Activated CD4-positive, alpha-beta T cell treated with anti-CD3 and anti-CD28 coated beads, Interleukin-2, amount 50 U/mL, for 1 hour (primary cell): Measurements from ENCODE around the gene RGS7.
"Not testable (repeated sequence)": the region's sequence is repeated elsewhere in the genome, so short reads cannot be mapped to it uniquely, and the experiment has no call there.

Experiments used
- DNase-seq: peaks from one replicate; pipeline ENCODE4 v3.0.0-alpha.2; 2020

RGS7 gene

DNA sequence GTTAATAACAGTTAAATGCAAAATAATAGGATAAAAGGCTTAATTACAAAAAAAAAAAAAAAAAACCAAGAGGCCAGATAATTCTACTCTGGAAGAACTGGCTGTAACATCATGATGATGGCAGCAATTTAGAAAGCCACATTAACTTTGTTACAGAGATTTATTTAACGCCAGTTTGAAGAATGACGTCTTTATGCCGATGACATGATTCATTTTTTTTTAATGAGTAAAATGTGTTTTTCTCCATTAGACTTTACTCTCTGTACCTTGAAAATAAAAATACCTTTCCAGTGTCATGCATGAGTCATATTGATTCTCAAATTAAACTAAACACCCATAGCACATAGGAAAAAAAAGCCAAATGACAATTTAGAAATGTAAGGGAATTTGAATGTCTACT, 226.1 kb downstream of the RGS7 start:
- DNase-seq, result no peak

DNA sequence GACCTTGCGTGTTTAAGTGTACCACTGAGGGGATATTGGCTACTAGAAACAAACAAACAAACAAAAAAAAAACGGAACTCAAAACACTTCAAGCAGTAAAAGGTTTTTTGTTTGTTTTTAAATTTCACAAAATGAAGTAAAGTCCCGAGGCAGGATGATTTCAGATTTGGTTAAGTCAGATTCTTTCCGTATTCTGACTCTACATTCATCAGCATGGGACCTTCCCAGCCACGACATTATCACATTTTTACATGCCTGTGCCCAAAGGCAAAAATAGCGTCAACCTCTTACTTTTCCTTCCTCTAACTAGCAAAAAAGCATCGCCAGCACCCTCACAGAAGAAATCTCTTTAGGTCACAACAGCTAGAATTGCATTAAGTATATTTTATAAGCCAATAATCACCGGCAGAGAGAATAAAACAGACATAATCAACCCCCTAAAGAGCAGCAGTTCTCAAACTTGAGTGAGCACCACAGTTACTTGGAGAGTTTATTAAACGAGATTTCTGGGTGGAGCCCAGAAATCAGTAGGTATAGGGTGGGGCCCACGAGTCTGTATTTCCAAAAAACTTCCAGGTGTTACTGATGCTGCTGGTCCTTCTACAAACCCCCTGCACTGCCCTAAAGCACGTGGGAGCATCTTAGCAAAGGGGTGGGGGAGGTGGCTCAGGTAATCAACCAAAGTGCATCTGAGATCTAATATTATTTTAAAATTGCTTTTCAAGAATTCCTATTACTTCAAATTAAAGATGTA, 227.6 kb downstream of the RGS7 start:
- DNase-seq, result no peak

DNA sequence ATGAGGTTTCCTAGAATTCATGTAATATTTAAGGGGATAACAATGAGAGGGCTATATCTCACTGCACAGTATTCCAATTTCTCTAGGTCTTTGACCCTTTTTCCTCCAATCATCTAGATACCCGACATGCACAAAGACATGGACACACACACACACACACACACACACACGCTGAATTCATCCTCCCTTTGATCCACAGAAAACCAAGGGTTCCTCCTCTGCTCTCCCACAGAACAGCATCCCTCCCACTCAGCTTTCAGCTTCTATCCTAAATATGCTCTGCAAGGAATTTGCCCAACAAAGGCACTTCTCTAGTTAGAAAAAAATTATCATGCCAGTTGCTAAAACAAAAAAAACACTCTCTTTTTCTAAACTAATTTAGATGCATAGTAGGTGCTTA, 231.7 kb downstream of the RGS7 start:
- no peak for DNase-seq

- DNase-seq, result no peak
Measured at GRCh38 chr1:241118049-241118448, 239.0 kb downstream of the RGS7 start.

- DNase-seq, result no peak
Measured at GRCh38 chr1:241115784-241116183, 241.2 kb downstream of the RGS7 start.

DNA sequence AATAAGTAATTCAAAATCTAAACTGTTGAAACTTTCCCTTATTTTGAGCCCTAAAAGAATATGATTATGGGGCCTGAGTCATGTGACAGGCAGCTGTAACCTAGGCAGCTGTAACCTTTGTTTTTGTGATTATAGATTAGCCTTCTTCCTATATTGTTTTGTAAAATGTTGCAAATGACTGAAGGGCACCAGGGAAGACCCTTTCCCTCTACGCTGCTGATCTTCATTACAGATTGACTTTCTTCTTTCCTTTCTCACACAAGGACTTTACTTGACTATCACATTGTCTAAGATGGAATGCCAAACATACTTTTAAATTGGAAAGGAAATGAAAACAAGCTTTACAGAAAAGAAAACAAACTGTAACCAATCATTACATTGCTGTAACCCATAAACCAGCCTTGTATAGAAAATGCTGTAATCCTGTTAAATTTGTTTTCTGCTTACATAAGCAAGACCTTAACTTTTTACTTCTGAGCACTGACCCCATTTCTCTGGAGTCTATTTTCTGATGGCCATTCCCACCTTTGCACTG, 242.2 kb downstream of the RGS7 start:
- DNase-seq, result no peak

GRCh38 chr1:241113557-241113956, 243.4 kb downstream of the RGS7 start:
- no peak for DNase-seq

DNA sequence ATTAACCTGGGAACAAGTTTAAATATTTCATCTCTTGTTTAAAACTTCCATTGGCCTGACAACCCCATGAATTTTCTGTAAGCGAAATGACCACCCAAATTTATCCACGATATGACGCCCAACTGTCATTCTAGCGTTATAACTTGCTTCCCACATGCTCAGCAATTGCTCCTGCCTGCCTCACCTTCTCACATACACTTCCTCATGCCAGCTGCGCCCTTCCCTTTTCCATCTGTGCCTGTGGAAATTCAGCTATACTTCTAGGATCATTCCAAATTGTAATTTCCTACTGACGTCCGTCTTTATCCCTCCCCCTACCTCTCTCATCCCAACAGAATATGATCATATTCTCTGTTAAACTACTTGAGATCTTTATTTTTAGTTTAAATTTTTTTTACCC, 248.0 kb downstream of the RGS7 start:
- DNase-seq, result no peak

DNA sequence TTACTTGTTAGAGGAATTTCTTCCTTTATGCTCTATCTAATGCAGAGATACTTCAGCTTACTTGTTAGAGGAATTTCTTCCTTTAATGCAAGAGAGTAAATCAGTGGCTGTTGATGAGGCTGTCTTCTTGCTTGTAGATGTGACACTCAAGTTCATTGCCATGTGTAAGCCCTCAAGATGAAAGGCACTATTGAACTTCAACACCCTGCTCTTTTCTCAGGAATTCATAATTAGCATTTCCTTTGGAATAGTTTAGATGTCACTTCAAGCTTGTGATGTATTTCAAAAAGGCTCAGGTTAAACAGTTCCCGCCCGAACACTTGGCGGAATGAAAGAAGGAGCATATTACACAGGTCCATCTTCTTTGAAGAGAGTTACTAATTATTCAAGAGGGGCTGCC, 251.9 kb downstream of the RGS7 start:
- no peak for DNase-seq

GRCh38 chr1:241102664-241103063, 254.3 kb downstream of the RGS7 start:
- no peak for DNase-seq

DNA sequence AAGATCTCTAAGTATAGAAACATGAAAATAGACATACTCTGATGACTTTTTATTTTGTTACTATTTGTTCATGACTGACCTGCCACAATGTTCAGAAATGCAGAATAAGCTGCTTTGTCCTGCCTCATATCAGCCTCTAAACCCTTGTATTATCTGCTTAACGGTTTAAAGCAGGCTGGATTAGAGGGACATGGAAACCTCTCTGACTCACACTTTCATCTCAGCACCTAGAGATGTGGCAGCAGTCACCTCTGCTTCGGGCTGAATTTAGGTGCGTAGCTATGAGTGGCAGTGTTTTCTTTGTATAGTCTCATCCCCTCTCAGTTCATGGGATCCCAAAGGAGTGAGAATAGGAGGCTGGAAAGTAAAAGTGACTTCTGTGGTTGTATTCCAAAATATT, 255.4 kb downstream of the RGS7 start:
- no peak for DNase-seq

GRCh38 chr1:241097479-241097878, 259.5 kb downstream of the RGS7 start:
- DNase-seq, result no peak

DNA sequence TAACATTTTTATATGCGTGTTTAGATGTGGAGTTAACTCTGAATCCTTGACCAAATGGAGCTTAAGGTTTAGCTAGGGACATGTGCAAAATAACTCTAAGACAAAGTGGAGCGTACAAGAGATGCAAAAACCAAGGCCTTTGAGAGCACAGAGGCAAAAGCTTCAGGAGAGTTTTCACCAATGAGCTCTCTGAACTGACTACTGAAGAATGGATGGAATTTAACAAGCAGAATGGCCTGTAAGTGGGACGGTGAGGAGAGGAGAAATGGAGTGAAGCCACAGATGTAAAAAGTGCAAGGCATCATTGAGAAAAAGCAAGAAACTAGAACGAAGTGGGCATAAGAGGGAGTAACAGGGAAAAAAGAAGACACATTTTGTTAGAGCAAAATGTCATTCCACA, 260.0 kb downstream of the RGS7 start:
- no peak for DNase-seq

- no peak for DNase-seq
Measured at GRCh38 chr1:241095847-241096246, 261.2 kb downstream of the RGS7 start.

DNA sequence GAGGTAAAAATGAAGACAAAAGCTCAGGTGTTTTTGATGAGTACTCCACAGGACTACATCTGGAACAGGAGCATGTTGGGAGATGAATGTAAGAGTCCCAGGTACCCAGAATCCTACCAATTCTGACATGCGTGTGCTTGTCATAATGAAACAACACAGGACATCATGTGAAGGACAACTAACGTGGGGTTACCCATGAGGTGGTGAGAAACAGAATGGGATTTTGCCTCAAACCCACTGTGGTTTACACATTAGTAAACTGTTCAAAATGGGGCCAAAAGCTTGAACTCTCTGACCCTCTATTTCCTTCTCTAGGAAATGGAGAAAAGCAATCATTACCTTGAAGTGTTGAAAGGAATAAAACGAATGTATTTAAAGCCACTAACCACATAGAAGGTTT, 266.2 kb downstream of the RGS7 start:
- DNase-seq, result no peak

DNA sequence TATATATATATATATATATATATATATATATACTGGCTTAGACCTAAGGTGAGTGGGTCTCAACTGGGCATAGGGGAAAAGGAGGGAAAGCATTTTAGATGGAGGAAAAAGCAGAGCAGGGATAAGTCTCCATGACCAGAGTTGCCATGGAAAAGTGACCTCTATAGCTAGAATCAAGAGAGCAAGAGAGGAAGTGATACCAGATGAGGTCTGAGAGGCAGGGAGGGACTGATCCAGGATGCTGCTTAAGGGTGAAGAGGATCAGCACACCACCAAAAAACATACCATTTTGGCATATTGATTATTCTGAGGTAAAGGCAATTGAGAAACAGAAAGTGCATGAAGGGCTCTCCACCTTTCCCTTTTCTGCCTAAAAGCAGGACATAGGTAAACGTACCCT, 267.9 kb downstream of the RGS7 start:
- not testable (repeated sequence) for DNase-seq

GRCh38 chr1:241088075-241088474, 268.9 kb downstream of the RGS7 start:
- DNase-seq, result not testable (repeated sequence)

DNA sequence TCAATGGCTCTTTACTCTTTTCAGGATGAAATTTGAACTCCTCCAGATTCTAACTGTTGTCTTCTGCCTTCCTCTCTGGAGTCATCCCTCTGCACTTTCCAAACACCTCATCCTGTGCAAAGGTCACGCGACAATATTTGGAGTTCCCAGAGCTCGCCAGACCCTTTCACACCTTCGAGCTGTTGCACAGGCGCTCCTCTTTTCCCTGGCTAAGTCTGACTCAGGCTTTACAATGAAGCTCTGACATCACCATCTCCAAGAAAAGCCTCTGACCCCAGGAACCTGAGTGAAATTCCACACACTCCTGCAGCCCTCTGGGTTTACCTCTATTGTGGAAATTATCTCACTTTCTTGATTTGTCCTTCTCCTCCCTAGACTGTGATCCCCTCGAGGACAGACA, 270.3 kb downstream of the RGS7 start:
- no peak for DNase-seq

- DNase-seq, result no peak
Measured at GRCh38 chr1:241083285-241083684, 273.7 kb downstream of the RGS7 start.

DNA sequence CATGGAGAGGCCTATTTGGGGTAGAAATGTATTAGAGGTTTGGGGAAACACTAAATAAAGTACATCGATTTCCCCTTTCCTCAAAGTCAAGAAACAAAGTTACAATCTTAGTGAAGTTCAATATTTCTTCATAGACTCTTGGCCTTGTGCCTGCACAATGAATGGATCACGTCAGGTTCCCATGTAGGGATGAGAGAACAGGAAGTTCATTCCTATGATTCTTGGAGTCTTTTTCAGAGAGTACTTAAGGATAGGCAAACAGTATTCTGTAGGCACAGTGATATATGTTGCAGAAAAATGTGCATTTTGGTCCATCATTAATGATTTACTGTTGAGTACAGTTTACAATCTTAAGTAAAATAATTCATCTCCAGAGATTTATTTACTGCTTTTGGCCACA, 275.5 kb downstream of the RGS7 start:
- no peak for DNase-seq

- DNase-seq, result no peak
Measured at GRCh38 chr1:241079459-241079858, 277.5 kb downstream of the RGS7 start.

- DNase-seq, result no peak
Measured at GRCh38 chr1:241079047-241079446, 278.0 kb downstream of the RGS7 start.

- no peak for DNase-seq
Measured at GRCh38 chr1:241077386-241078147, 279.4 kb downstream of the RGS7 start.

- DNase-seq, result no peak
Measured at GRCh38 chr1:241074507-241074906, 282.5 kb downstream of the RGS7 start.
